Measurements from ENCODE around the gene SAMD5.

The SAMD5 gene

GRCh38 chr6:147567141-147567805 is 58.8 kb downstream of the SAMD5 start:
- Mint-ChIP-seq H3K4me1 (ENCODE audit: low read depth) (no peaks in the 10 kb centered on the region), H3K36me3 (ENCODE audit: low read depth) (no peaks in the 10 kb centered on the region), H3K9me3 (no peaks in the 10 kb centered on the region), H3K27me3 (ENCODE audit: low read depth) (no peaks in the 10 kb centered on the region), H3K27ac (no peak overlapping the region), H3K4me3 (no peak overlapping the region)

- H3K4me1 Mint-ChIP-seq (ENCODE audit: low read depth) = no peaks in the 10 kb centered on the region
- H3K9me3 Mint-ChIP-seq = no peaks in the 10 kb centered on the region
- H3K4me3 Mint-ChIP-seq = no peak overlapping the region
- H3K27me3 Mint-ChIP-seq (ENCODE audit: low read depth) = no peaks in the 10 kb centered on the region
- no peaks in the 10 kb centered on the region for H3K36me3 Mint-ChIP-seq (ENCODE audit: low read depth)
- H3K27ac Mint-ChIP-seq = no peak overlapping the region
Measured at GRCh38 chr6:147569788-147570187, 61.3 kb downstream of the SAMD5 start.

GRCh38 chr6:147570681-147571080 is 62.2 kb downstream of the SAMD5 start:
- Mint-ChIP-seq H3K4me3 (no peak overlapping the region), H3K9me3 (no peaks in the 10 kb centered on the region), H3K4me1 (ENCODE audit: low read depth) (no peaks in the 10 kb centered on the region), H3K27me3 (ENCODE audit: low read depth) (no peaks in the 10 kb centered on the region), H3K36me3 (ENCODE audit: low read depth) (no peaks in the 10 kb centered on the region), H3K27ac (no peak overlapping the region)

- Mint-ChIP-seq H3K9me3 (peaks cover 5% of the 10 kb centered on the region), H3K27ac (no peak overlapping the region)
Measured at GRCh38 chr6:147577488-147577887, 69.0 kb downstream of the SAMD5 start.

GRCh38 chr6:147578159-147578558 is 69.7 kb downstream of the SAMD5 start:
- no peak overlapping the region for H3K4me3 Mint-ChIP-seq
- peaks cover 2% of the 10 kb centered on the region for H3K4me1 Mint-ChIP-seq (ENCODE audit: low read depth)
- H3K9me3 Mint-ChIP-seq = peaks cover 5% of the 10 kb centered on the region
- no peak overlapping the region for H3K27ac Mint-ChIP-seq
- no peaks in the 10 kb centered on the region for H3K36me3 Mint-ChIP-seq (ENCODE audit: low read depth)
- H3K27me3 Mint-ChIP-seq (ENCODE audit: low read depth) = no peaks in the 10 kb centered on the region

More at GRCh38 chr6:147577488-147577887, 69.0 kb downstream of the SAMD5 start:
- Mint-ChIP-seq H3K27me3 (ENCODE audit: low read depth) (no peaks in the 10 kb centered on the region), H3K4me1 (ENCODE audit: low read depth) (peaks cover 2% of the 10 kb centered on the region), H3K36me3 (ENCODE audit: low read depth) (no peaks in the 10 kb centered on the region), H3K4me3 (no peak overlapping the region)

GRCh38 chr6:147578883-147579282 is 70.4 kb downstream of the SAMD5 start:
- H3K36me3 Mint-ChIP-seq (ENCODE audit: low read depth) = no peaks in the 10 kb centered on the region
- H3K27ac Mint-ChIP-seq = no peak overlapping the region
- no peak overlapping the region for H3K4me3 Mint-ChIP-seq
- no peaks in the 10 kb centered on the region for H3K27me3 Mint-ChIP-seq (ENCODE audit: low read depth)
- peaks cover 2% of the 10 kb centered on the region for H3K4me1 Mint-ChIP-seq (ENCODE audit: low read depth)
- peaks cover 5% of the 10 kb centered on the region for H3K9me3 Mint-ChIP-seq

- Mint-ChIP-seq H3K9me3 (peaks cover 5% of the 10 kb centered on the region), H3K27ac (no peak overlapping the region), H3K4me3 (no peak overlapping the region), H3K4me1 (ENCODE audit: low read depth) (peaks cover 2% of the 10 kb centered on the region), H3K36me3 (ENCODE audit: low read depth) (no peaks in the 10 kb centered on the region), H3K27me3 (ENCODE audit: low read depth) (no peaks in the 10 kb centered on the region)
Measured at GRCh38 chr6:147579667-147580066, 71.2 kb downstream of the SAMD5 start.

- Mint-ChIP-seq H3K9me3 (peaks cover 5% of the 10 kb centered on the region), H3K4me1 (ENCODE audit: low read depth) (peaks cover 2% of the 10 kb centered on the region), H3K27me3 (ENCODE audit: low read depth) (no peaks in the 10 kb centered on the region), H3K27ac (no peak overlapping the region), H3K36me3 (ENCODE audit: low read depth) (no peaks in the 10 kb centered on the region), H3K4me3 (no peak overlapping the region)
Measured at GRCh38 chr6:147582991-147583390, 74.5 kb downstream of the SAMD5 start.

- no peaks in the 10 kb centered on the region for H3K27me3 Mint-ChIP-seq (ENCODE audit: low read depth)
- no peak overlapping the region for H3K27ac Mint-ChIP-seq
- H3K36me3 Mint-ChIP-seq (ENCODE audit: low read depth) = no peaks in the 10 kb centered on the region
- no peaks in the 10 kb centered on the region for H3K9me3 Mint-ChIP-seq
- no peaks in the 10 kb centered on the region for H3K4me1 Mint-ChIP-seq (ENCODE audit: low read depth)
- H3K4me3 Mint-ChIP-seq = no peak overlapping the region
Measured at GRCh38 chr6:147585256-147585655, 76.8 kb downstream of the SAMD5 start.

- Mint-ChIP-seq H3K9me3 (no peaks in the 10 kb centered on the region), H3K4me1 (ENCODE audit: low read depth) (no peaks in the 10 kb centered on the region), H3K36me3 (ENCODE audit: low read depth) (no peaks in the 10 kb centered on the region), H3K27ac (no peak overlapping the region), H3K27me3 (ENCODE audit: low read depth) (no peaks in the 10 kb centered on the region), H3K4me3 (no peak overlapping the region)
Measured at GRCh38 chr6:147586044-147586443, 77.6 kb downstream of the SAMD5 start.

GRCh38 chr6:147587907-147588306 is 79.4 kb downstream of the SAMD5 start:
- Mint-ChIP-seq H3K4me1 (ENCODE audit: low read depth) (no peaks in the 10 kb centered on the region), H3K27me3 (ENCODE audit: low read depth) (no peaks in the 10 kb centered on the region)

GRCh38 chr6:147588469-147588868 is 80.0 kb downstream of the SAMD5 start:
- H3K36me3 Mint-ChIP-seq (ENCODE audit: low read depth) = no peaks in the 10 kb centered on the region
- H3K9me3 Mint-ChIP-seq = no peaks in the 10 kb centered on the region
- no peak overlapping the region for H3K4me3 Mint-ChIP-seq
- H3K27ac Mint-ChIP-seq = no peak overlapping the region
- H3K27me3 Mint-ChIP-seq (ENCODE audit: low read depth) = no peaks in the 10 kb centered on the region
- no peaks in the 10 kb centered on the region for H3K4me1 Mint-ChIP-seq (ENCODE audit: low read depth)

More at GRCh38 chr6:147587907-147588306, 79.4 kb downstream of the SAMD5 start:
- Mint-ChIP-seq H3K4me3 (no peak overlapping the region), H3K27ac (no peak overlapping the region), H3K36me3 (ENCODE audit: low read depth) (no peaks in the 10 kb centered on the region), H3K9me3 (no peaks in the 10 kb centered on the region)

GRCh38 chr6:147589739-147590250 is 81.3 kb downstream of the SAMD5 start:
- Mint-ChIP-seq H3K27me3 (ENCODE audit: low read depth) (no peaks in the 10 kb centered on the region), H3K9me3 (no peaks in the 10 kb centered on the region), H3K27ac (no peak overlapping the region), H3K4me3 (no peak overlapping the region), H3K36me3 (ENCODE audit: low read depth) (no peaks in the 10 kb centered on the region), H3K4me1 (ENCODE audit: low read depth) (no peaks in the 10 kb centered on the region)

- H3K4me3 Mint-ChIP-seq = no peak overlapping the region
- H3K36me3 Mint-ChIP-seq (ENCODE audit: low read depth) = no peaks in the 10 kb centered on the region
- H3K9me3 Mint-ChIP-seq = no peaks in the 10 kb centered on the region
- H3K4me1 Mint-ChIP-seq (ENCODE audit: low read depth) = no peaks in the 10 kb centered on the region
- H3K27ac Mint-ChIP-seq = no peak overlapping the region
- H3K27me3 Mint-ChIP-seq (ENCODE audit: low read depth) = no peaks in the 10 kb centered on the region
Measured at GRCh38 chr6:147595961-147596360, 87.5 kb downstream of the SAMD5 start.

GRCh38 chr6:147603392-147604081 is 95.0 kb downstream of the SAMD5 start:
- Mint-ChIP-seq H3K27me3 (ENCODE audit: low read depth) (no peaks in the 10 kb centered on the region), H3K9me3 (no peaks in the 10 kb centered on the region), H3K4me3 (no peak overlapping the region), H3K36me3 (ENCODE audit: low read depth) (no peaks in the 10 kb centered on the region), H3K4me1 (ENCODE audit: low read depth) (no peaks in the 10 kb centered on the region), H3K27ac (no peak overlapping the region)
